GM18951 (cell line): ENCODE measurements around the gene NOX3.

Source experiments
- POLR2A ChIP-seq: IDR thresholded peaks from 4 replicates; pipeline ENCODE4 v1.6.1; 2011; ENCODE audit warnings: mild to moderate bottlenecking; ENCODE audit not compliant: insufficient read length, insufficient read depth; ENCODE audit errors: extremely low read depth
- in situ Hi-C: fragments of 300-500 bp; cut with MboI; formaldehyde crosslinking; loops from one replicate; pipeline ENCODE4 v1.12.0; 2022; ENCODE audit warnings: low sequenced_read_pairs, mixed read lengths, inconsistent platforms; ENCODE audit not compliant: unreplicated experiment

Gene NOX3

GRCh38 chr6:155450240-155450581 lies 5.4 kb downstream of the NOX3 start:
- TF ChIP-seq POLR2A: no peak
- in situ Hi-C loops: no loop called here

GRCh38 chr6:155449450-155450239 lies 6.0 kb downstream of the NOX3 start:
- no peak for TF ChIP-seq POLR2A
- in situ Hi-C loops: no loop called here

GRCh38 chr6:155448668-155449449 lies 6.8 kb downstream of the NOX3 start:
- TF ChIP-seq POLR2A: no peak
- in situ Hi-C loops: no loop called here

- in situ Hi-C loops: no loop called here
- no peak for TF ChIP-seq POLR2A
These were observed 7.7 kb downstream of the NOX3 start for GRCh38 chr6:155447949-155448348.

- in situ Hi-C loops: no loop called here
- TF ChIP-seq POLR2A: no peak
These were observed 10.4 kb downstream of the NOX3 start for GRCh38 chr6:155444952-155445903.

- no peak for TF ChIP-seq POLR2A
- in situ Hi-C loops: no loop called here
These were observed 11.3 kb downstream of the NOX3 start for GRCh38 chr6:155444120-155444917.

GRCh38 chr6:155443168-155443567 lies 12.5 kb downstream of the NOX3 start:
- no peak for TF ChIP-seq POLR2A
- in situ Hi-C loops: no loop called here

GRCh38 chr6:155442562-155442961 lies 13.1 kb downstream of the NOX3 start:
- TF ChIP-seq POLR2A: no peak
- in situ Hi-C loops: no loop called here

GRCh38 chr6:155441112-155441465 lies 14.6 kb downstream of the NOX3 start:
- in situ Hi-C loops: no loop called here
- no peak for TF ChIP-seq POLR2A

GRCh38 chr6:155440398-155441111 lies 15.1 kb downstream of the NOX3 start:
- in situ Hi-C loops: no loop called here
- no peak for TF ChIP-seq POLR2A

- in situ Hi-C loops: no loop called here
These were observed 16.3 kb downstream of the NOX3 start for GRCh38 chr6:155439376-155439775.

GRCh38 chr6:155436981-155437749 lies 18.5 kb downstream of the NOX3 start:
- in situ Hi-C loops: no loop called here
- no peak for TF ChIP-seq POLR2A

More at GRCh38 chr6:155439376-155439775, 16.3 kb downstream of the NOX3 start:
- no peak for TF ChIP-seq POLR2A
